HG03280 (cell line): ENCODE data around the gene MTA1.

Experiments
- ATAC-seq: cut with Tn5 transposase; IDR thresholded peaks from one replicate; pipeline ENCODE4 v1.9.1; 2021; ENCODE audit warnings: mild to moderate bottlenecking, moderate library complexity; ENCODE audit not compliant: unreplicated experiment

MTA1 gene

DNA sequence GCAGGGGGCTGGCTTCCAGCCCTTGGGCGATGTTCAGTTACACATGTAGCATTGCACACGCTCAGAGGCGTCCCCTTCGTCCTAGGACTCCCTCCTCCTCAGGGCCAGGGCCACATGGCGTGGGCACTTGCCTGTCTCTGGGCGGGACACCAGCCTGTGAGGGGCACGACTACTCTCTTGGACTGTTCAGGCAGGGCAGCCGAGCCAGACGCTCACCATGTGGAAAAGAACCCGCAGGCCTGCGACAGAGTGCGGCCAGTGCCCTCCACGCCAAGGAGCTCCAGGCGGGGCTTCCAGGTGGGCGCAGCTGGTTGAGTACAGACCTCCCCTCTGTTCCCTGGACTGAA lies 20.9 kb downstream of the MTA1 start:
- ATAC-seq: no peak

DNA sequence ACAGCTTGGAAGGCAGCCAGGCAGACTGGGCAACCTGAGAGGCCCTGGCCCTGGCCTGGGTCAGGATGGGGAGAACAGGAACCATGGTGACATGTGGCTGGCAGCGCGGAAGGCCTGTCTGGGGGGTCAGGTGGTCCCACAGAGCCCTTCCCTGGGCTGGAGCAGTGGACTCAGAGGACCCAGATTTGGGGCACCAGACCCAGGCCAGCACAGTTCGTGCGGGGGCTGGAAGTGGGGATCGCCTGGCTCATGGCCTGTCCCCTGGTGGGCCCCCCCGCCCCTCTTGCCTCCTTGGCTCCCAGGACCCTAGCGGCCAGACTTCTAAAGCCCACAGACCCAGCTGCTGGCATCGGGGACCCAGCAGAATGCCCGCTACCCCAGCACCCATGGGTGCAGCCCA lies 21.4 kb downstream of the MTA1 start:
- ATAC-seq: no peak

DNA sequence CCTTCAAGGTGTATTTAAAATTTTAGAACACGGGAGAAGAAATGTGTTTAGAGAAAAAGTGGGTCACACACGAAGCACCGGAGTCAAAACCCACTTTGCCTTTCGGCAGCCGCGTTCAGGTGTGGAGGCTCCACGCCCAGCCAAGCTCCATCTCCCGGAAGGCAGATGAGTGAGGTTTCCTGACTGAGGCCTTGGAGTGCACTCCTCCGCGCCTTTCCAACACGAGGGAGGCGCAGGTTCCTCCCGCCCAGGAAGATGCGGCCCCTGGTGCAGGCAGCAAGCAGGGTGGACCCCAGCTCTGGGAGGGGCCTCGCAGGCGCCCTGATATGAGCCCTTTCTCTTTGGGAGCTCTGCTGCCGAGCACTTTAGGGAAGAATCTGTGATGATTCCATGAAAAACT lies 22.5 kb downstream of the MTA1 start:
- ATAC-seq: no peak

DNA sequence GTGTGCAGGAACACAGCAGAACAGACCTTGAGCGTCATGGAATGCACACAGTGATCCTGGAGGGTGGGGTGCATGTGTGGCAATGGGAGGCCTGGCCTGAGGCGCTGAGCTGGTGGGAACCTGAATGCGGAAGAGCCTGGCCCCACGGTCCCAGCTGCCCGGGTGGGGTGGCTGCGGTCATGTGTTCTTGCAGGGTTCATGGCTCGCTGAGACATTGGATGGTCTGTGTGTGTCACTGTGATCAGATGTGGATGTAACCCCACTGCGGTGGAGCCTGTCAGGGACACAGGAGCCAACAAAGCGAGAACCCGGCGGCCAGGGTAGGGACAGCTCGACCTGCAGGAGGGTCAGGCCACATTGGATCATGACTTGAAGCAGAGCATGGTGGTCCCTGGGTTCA lies 23.2 kb downstream of the MTA1 start:
- ATAC-seq: no peak

DNA sequence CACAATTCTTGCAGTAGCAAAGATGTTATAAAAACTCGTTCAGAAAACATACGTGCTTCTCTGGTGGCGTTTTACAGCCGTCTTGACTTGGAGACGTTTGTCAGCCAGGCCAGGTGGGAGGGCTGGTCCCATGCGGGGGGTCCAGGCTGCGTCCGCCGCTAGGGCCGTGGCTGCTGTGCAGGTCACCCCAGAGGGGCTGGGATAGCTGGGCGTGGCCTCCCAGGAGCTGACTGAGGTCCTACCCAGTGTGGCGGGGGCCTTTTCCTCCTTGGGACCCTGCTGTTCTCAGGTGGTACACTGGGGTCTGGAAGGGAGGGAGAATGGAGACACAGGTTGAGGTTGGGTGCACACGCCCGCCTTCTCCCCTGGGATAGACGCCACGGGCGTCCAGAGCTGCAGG lies 25.2 kb downstream of the MTA1 start:
- ATAC-seq: no peak

DNA sequence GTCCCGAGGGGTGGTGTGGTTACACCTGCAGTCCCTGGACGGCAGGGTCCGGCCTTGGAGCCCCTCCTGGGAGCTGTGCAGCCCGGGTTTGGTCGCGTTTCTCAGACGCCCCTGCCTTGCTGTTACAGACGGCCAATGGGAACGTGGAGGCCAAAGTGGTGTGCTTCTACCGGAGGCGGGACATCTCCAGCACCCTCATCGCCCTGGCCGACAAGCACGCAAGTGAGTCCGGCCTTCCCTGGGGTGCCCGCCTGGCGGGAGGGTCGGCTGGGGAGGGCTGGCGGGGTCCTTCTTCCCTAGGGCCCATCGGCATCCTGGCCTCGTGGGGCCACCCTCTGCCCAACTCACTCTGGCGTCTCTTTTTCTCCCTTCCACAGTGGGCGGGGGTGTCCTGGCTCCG lies 25.7 kb downstream of the MTA1 start:
- no peak for ATAC-seq

DNA sequence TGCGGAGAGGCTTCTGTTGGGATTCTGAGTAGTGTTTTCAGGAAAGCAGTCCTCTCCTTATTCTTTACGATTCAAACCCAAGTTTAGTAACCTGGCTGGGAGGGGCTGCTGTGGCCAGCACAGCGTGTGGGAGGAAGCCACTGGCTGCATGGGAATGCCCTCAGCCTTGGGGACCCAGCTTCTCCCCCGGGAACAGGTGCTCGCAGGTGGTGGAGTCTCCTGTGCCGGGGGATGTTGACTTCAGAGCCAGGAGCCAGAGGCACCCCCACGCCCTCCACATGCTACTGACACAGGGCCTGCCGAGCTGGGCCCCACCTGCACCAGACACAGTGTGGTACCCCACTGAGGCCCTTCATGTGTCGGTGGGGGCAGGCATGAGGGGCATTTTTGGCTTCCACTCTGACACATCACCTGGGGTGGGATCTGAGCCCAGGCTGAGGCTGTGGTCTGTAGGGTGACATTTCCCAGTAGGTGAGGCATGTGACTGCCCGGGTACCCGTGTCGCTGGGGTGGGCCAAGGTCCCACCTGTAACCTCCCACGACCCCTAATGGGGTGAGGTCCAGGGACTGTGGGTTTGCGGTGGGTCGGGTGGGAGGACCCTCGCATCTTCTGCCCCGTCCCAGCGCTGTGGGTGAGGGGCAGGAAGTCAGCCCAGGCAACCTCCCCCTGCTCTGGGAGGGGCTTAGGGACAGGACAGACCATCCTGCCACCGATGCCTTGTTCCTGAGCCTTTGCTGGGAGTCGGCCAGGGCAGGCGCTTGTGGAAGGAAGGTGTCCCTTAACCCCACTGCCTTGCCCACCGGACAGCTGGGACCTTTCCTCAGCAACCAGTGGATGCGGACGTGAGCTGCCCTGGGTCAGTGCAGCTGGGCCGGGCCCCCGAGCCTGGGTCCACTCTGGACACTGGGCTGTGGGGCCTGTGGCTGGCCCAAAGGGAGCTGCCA lies 26.5 kb downstream of the MTA1 start:
- no peak for ATAC-seq

DNA sequence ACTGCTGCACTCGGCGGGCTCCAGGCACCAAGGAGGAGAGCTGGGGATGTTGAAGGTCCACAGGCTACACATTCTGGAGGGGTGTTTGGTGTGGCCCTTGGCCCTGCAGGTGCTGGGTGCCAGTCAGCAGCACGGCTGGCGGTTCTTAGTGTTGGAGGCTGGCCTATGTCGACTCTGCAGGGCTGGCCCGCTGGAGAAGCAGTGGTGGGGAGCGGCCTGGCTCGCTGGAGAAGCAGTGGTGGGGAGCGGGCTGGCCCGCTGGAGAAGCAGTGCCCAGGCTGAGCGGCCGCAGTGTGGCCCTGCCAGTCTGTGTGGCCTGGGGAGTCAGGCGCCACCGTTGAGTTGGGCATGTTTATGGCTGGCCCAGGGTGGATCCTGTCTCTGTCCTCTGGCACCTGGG lies 27.3 kb downstream of the MTA1 start:
- ATAC-seq: no peak

DNA sequence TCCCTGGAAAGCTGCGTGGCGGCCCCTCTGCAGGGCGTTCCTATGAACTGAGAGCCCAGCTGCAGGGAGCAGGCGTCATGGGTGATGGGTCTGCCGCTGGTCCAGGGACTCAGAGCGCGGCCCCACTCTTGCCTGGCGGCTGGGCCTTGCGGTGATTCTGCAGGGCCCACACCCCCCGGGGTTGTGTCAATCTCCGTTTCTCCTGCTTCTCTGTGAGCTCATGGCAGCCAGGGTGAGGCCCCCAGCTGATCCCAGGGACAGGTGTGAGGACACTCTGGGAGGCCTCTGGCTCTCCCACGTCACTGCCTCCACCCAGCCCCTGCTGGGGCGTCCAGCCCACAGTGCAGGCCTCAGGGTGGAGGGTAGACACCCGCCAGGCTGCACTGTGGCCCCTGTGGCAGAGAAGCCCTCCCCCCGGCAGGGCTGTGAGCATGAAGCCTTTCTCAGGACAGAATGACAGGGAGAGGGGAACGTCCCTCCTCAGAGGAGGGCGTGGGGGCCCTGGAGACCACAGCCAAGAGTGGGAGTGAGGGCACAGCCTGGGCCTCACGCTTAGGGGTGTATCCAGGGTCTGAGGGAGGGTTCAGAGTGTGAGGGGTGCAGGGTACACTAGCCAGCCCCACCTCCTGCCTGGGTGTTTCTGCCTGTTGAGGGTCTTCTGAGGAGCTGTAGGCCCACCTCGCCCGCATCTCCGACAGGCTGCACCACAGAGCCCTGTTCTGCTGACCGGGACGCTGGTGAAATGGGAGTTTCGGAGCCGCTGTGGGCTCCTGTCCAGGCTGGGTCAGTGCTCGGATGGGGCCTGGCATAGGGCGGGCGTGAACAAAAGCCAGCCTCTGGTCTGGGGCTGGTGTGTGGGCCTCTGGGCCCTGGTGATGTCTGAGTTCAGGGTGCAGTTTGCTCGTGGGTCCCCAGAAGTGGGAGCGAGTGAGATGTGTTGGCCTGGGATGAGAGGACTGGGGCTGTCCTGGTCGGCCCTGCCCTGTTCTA lies 28.3 kb downstream of the MTA1 start:
- ATAC-seq: no peak

DNA sequence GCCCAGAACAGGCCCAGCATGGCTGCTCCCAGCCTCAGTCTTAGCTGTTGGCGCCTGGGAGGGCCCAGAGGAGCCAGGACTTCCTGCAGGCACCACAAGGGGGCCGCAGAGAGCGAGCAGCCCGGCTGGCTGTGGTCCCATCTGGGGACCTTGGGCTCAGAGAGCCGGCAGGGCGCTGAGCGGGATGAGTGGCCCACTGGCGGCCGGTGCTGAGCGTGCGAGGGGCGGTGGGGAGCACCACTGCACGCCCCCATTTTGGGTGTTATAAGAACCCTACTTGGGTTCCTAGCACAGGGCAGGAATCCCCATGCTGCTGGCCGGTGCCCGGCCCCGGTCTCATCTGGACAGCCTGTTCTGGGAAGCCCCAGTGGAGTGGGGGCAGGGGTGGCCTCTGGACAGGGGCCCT lies 29.1 kb downstream of the MTA1 start:
- no peak for ATAC-seq

DNA sequence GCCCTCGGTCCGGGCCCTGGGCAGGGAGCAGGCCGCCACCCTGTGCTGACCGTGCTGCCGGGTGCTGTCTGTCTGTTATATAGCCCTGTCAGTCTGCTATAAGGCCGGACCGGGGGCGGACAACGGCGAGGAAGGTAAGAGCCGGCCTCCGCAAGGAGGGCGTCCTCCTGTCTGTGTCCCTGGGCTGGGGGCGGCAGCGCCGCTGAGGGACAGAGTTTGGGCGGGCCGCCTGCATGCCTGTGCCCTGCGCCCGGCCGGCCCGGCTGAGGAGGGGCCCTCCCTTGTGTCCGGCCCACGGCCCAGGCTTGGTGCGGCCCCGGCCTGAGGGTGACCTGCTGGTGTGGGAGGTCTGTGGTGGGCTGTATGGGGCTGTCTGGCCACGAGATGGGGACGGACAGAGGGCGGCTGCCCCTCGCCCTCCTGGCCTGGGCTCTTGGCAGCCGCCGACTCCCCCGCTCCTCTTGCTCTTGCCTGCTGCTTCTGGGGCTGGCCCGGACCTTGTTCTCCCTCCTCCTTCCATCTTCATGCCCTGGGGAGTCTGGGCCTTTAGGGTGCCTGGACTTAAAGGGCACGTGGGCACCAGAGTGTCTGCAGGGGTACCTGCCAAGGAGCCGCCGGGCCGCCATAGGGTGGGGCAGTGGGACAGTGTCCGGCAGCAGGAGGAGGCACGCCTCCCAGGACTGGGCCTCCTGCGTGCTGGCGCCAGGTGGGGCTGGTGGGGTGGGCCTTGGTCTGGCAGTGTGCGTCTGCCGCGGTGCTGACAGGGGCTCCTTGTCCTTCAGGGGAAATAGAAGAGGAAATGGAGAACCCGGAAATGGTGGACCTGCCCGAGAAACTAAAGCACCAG lies 29.9 kb downstream of the MTA1 start:
- no peak for ATAC-seq

DNA sequence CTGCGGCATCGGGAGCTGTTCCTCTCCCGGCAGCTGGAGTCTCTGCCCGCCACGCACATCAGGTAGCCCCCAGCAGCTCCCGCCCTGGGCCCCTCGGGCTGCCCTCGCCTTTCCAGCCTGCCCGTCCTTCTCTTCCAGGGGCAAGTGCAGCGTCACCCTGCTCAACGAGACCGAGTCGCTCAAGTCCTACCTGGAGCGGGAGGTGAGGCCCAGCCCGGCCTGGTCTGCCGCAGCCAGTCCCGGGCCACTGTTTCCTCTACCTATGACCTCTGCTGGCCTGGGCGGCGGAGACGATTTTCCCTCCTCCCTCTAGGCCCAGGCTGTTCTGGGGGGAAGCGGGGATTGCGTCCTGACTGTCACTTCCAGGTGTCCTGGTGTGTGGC lies 30.5 kb downstream of the MTA1 start:
- ATAC-seq: no peak

DNA sequence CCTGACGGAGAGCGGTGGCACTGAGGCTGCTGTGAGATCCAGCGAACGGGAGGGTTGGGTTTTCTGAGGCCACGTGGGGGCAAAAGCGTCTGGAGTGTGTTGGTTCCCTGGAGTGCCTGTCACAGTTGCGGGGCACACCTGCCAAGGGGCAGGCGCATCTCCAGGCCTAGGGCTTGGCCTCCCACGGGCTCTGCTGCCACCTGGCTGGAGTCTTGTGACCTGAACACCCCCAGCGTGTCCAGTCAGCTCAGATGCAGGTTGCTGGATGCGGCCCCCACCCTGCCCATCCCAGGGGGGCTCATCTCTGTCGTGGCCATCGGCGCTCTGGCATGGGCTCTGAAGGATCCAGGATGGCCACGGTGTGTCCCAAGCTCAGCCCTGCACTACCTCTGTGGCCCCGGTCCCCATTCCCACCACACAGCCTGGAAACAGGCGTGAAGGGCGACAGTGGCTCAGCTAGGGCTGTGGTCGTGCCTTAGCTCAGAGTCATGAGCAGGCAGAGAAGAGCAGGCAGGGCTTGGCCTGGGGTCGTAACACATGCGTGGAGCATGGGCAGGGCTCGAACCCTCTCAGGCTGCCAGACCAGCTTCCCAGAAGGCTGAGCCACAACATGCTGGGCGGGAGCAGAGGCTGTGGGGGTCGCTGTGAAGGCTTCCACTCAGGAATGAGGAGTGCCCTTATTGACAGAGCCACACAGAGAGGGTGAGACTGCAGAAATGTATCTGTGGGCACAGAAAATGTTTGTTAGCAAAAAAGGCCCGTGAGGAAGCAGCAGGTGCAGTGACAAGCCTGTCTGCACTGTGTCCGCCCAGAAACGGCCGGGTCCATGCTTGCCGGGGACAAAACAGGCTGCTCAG lies 31.5 kb downstream of the MTA1 start:
- ATAC-seq: no peak

DNA sequence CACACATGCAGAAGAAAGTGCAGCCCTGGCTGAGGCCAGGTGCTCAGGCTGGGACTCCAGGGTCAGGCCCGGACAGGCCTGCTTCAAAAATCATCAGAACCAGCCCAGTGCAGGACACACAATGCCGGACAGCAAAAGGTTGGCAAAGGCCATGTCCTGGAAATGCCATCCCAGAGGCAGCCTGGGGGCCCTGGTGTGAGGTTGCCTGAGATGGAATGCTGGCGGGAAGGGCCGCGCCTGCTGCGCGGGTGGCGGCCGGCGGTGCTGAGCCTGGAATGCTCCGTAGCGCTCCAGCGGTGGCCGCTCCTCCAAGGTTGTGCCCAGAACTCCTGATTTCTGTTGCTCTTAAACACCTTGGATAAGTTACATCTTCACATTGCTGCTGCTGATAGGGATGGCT lies 33.3 kb downstream of the MTA1 start:
- ATAC-seq: no peak

DNA sequence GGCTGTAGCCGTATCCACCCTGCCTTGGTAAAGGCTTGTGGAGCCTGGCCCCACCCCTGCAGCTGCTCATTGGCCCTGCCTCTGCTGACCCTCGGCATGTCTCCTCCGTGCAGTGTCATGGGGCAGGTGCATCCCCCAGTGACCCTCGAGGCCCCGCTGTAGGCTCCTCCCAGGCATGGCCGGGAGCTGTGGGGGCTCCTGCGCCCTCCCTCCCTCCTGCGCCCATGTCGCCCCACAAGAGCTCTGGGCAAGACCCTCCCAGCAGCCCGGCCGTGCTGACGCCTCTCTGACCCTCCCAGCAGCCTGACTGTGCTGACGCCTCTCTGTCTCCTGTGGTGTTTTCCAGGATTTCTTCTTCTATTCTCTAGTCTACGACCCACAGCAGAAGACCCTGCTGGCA lies 34.2 kb downstream of the MTA1 start:
- ATAC-seq: no peak

DNA sequence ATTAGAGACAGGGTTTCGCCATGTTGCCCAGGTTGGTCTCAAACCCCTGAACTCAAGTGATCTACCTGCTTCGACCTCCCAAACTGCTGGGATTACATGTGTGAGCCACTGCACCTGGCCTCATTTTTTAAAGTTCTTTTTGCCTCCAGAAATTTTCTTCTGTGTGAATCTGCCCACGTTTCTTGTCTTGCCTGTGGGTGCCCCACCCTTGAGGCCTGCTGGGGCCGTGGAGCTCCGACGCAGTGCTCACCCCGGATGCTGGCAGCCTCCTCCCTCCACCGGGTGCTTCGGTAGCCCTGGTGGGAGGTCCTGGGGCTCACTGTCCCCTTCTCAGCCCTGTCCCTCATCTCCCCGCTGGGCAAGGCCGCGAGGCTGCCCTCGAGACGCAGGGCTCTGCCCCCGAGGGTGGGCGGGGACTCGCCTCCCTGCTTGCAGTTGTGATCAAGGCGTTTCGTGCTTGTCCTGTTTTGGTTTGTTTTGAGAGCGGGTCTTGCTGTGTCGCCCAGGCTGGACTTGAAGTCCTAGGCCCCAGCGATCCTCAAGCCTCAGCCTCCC lies 35.5 kb downstream of the MTA1 start:
- no peak for ATAC-seq

DNA sequence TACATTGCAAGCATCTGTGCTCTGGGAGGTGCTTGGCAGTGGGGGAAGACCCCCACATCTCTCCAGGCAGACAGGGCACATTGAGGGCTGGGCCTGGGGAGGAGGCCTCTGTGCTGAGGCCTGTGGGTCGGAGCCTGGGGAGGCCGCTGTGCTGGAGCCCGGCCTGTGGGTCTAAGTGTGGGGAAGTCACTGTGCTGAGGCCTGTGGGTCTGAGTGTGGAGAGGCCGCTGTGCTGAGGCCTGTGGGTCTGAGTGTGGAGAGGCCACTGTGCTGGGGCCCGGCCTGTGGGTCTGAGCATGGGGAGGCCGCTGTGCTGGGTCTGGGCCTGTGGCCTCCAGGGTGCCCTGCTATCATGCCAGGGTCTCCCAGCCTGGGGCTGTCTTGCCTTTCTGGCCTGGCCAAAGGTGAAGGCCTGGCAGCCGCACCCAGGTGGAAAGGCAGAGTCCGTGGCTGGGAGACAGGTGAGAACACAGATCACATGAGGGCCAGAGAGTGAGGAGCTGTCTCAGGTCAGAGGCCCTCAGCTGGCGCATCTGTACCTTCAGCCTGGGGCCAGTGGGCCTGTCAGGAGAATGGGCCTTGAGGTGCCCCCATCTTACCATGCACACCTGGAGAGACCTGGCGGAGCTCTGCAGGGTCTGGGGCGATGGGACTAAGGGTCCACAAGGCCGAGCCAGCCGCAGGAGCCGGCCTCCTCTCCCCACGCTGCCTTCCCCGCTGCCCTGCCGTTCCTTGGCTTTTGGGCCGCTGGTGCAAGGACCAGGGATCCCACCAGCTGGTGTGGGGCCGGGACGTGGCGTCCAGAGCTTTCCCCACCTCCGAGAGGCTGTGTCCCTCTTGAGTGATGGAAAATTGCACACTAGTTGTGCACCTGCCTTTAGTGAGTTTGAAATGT lies 36.4 kb downstream of the MTA1 start:
- no peak for ATAC-seq

DNA sequence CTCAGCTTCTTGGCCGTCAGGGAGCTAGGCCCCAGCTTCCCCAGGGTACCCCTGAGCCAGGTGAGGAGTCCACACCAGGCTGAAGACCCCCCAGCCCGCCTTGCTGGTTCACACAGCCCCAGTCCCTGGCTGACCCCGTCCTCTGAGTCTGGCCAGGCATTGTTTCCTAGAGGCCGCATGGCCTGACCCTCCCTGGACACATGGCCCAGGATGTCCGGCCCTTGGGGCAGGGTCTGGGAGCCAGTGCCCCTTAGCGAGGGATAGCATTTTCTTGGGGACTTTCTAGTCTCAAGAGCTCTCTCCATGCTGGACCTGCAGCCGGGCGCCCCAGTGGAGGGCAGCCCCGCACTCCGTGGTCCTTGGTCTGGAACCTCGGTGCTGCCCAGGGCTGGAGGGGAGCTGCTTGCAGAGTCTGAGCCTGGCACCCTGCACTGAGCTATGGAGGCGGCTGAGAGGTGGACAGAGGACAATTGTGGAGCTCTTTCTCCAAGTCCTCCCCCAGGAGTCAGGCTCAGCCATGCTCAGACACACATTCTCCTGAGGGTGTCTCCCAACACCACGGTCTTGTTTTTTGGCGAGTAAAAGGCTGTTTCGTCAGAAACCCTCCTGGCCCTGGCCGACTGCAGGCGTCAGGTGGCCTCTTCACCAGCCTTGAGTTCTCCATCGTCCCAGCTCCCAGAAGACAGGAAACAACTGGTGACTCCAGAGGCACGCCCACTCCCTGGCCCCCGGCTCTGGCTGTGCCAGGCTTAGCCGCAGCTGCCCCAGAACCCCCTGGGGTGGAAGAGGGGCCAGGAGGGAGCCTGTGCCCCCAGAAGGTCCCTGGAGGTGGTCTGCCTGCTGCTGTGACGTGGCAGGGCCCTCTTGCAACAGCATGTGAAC lies 37.4 kb downstream of the MTA1 start:
- no peak for ATAC-seq
